Lower leg skin (tissue), 3 donors: ENCODE measurements around the gene SLC6A4.

Experiments
- POLR2A ChIP-seq, 2 donors: fragments of 450-650 bp; IDR thresholded peaks; one replicate each; pipeline ENCODE4 v1.6.1; 2016 to 2017; ENCODE audit warnings: antibody characterized with exemption in 2 of 2, mild to moderate bottlenecking in 1 of 2, moderate library complexity in 1 of 2
- TF ChIP-seq, protein P1 (sequence below), 3 donors: fragments of 450-650 bp; IDR thresholded peaks; one replicate each; pipeline ENCODE4 v1.5.1; 2016; ENCODE audit warnings: antibody characterized with exemption in 3 of 3, mild to moderate bottlenecking in 3 of 3, moderate library complexity in 2 of 3

DNA sequence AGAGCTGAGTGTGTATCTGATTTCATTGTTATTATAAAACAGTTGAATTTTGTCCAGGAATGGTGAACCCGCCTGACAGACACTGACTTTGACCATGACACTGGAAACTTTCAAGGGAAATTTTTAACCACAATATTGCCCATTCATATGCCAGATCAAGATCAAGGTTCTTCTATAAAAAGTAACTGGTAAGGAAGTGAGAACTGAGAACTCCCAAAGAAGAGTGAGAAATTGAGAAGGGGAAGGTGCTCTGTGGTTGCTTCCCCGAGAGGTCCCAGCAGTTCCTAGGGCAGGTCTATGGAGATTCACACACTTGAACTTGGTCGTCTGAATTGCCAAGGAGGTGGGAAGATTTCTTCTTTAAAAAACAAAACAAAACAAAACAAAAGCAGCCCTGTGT is 27.3 kb downstream of the SLC6A4 start:
- TF ChIP-seq, protein P1, sequence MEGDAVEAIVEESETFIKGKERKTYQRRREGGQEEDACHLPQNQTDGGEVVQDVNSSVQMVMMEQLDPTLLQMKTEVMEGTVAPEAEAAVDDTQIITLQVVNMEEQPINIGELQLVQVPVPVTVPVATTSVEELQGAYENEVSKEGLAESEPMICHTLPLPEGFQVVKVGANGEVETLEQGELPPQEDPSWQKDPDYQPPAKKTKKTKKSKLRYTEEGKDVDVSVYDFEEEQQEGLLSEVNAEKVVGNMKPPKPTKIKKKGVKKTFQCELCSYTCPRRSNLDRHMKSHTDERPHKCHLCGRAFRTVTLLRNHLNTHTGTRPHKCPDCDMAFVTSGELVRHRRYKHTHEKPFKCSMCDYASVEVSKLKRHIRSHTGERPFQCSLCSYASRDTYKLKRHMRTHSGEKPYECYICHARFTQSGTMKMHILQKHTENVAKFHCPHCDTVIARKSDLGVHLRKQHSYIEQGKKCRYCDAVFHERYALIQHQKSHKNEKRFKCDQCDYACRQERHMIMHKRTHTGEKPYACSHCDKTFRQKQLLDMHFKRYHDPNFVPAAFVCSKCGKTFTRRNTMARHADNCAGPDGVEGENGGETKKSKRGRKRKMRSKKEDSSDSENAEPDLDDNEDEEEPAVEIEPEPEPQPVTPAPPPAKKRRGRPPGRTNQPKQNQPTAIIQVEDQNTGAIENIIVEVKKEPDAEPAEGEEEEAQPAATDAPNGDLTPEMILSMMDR (IDR thresholded peaks at IDR 0.05), result no peak
- no peak for TF ChIP-seq POLR2A (IDR thresholded peaks at IDR 0.05)
